ENCODE data around the gene SLC25A23. TPM values are rescaled to one million over a fixed set of nuclear protein-coding genes. Genes with fewer than 3 reads are reported as not detected.

SLC25A23 gene
- total and polyA plus RNA-seq, 2 of the 8 experiments (the other 6 are each of a cell fraction or from before 2014, with no cell fraction given): 18.0 to 48.1 TPM

DNA sequence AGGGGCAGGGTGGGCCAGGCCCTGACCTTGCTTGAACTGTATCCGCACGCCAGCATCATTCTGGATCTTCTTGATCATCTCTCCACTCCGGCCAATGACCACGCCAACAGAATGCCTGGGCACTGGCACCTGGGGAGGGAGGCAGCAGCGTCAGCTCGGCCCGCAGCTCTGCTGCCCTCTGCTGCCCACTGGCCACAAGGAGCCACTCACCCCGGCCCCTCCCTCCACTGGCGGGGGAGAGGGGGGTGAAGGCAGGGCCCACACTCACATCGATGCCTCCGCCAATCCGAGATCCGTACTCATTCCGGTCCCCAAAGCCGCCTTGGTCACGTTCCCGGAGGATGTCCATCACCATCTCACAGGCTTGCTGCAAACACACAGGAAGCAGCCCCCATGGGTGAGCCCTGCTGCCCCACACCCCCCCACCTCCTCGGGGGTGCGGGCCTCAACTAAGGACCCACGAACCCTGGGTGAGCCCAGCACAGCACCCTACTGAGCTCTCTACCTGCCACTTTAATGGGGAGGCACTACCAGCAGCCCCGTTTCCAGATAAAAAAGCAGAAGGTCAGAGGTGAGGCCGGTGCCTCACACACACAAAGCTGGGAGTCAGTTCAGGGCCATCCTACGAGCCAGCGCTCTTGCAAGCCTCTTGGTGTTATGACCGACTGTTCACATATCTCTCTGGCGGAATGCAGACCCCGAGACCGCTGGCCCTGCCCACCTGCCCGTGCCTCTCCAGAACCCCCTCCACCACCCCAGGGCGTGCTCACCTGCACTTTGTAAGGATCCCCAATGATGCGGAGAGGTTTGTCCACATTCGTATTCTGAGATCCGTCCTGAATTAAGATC, 41.7 kb downstream of the SLC25A23 start:
- Histone ChIP-seq H3K9me3 (ENCODE audit: insufficient read depth in 2 of 2, low read depth in 1 of 2, low read length in 1 of 2) (no peaks in the 10 kb centered on the region), H2BK5ac (ENCODE audit: low read depth, low read length) (no peak overlapping the region; the same call in 1 of the 2 replicates), H3K23ac (ENCODE audit: insufficient read length) (no peak overlapping the region), H4K8ac (ENCODE audit: extremely low read depth, insufficient read depth, low read length) (peak overlapping the region; percentile 35; the same call in 1 of the 2 replicates), H3K79me2 (ENCODE audit: control insufficient read depth in 1 of 2, insufficient read depth in 2 of 2, low read length in 2 of 2) (peaks cover 22 to 56% of the 10 kb centered on the region in 2 experiments), H2AFZ (ENCODE audit: low read length) (no peak overlapping the region), H3K79me1 (ENCODE audit: low read depth, low read length) (peaks cover 20% of the 10 kb centered on the region), H3K4me1 (replicated peaks in 1 of 4; ENCODE audit: control insufficient read depth in 3 of 4, insufficient read depth in 4 of 4, low read length in 3 of 4) (peaks cover 0 to 4% (median 0%) of the 10 kb centered on the region in 4 experiments; a peak in 3 of 7 replicates), H2AK5ac (ENCODE audit: low read depth, low read length) (no peak overlapping the region), H4K5ac (ENCODE audit: insufficient read length, low read depth, low read length) (no peak overlapping the region), H4K91ac (replicated peaks; ENCODE audit: insufficient read length, low read length) (no peak overlapping the region), H3K4me2 (ENCODE audit: insufficient read depth in 1 of 2, low read depth in 2 of 2, low read length in 2 of 2) (no peak overlapping the region), H2BK12ac (ENCODE audit: low read depth, low read length) (no peak overlapping the region), H3K14ac (ENCODE audit: insufficient read length) (no peak overlapping the region), H3K18ac (ENCODE audit: extremely low read depth, low read length) (no peak overlapping the region), H3K27me3 (replicated peaks in 1 of 4; ENCODE audit: control insufficient read depth in 3 of 4, extremely low read depth in 1 of 4, insufficient read depth in 3 of 4, low read length in 3 of 4) (no peaks in the 10 kb centered on the region), H3K27ac (ENCODE audit: low read depth, low read length) (no peak overlapping the region), H3K4me3 (ENCODE audit: extremely low read depth in 1 of 4, insufficient read depth in 2 of 4, low read depth in 3 of 4, low read length in 4 of 4) (no peak overlapping the region), H3K9ac (replicated peaks in 1 of 4; ENCODE audit: extremely low read depth in 1 of 4, low read depth in 3 of 4, low read length in 3 of 4) (no peak overlapping the region), H3K56ac (replicated peaks; ENCODE audit: insufficient read length, low read depth, low read length) (no peak overlapping the region), H3K23me2 (ENCODE audit: low read depth, low read length) (no peaks in the 10 kb centered on the region), H2BK15ac (ENCODE audit: low read length) (no peak overlapping the region), H3K4ac (replicated peaks; ENCODE audit: insufficient read length, low read depth, low read length) (no peak overlapping the region), H3K36me3 (ENCODE audit: control insufficient read depth in 2 of 4, insufficient read depth in 4 of 4, low read length in 3 of 4) (peaks cover 51 to 90% (median 78%) of the 10 kb centered on the region in 4 experiments), H2BK20ac (ENCODE audit: low read length) (no peak overlapping the region), H4K20me1 (replicated peaks in 1 of 2; ENCODE audit: control insufficient read depth in 1 of 2, insufficient read depth in 2 of 2, low read length in 2 of 2) (peaks cover 44 to 67% of the 10 kb centered on the region in 2 experiments), H2BK120ac (replicated peaks; ENCODE audit: low read depth, low read length) (no peak overlapping the region)
- ChIA-PET CTCF (ENCODE audit: partially characterized antibody) (interaction anchor here (0.6 to 1.4 kb wide), 5 partner anchors 9 to 228 kb away, joined by 3 to 5 read pairs (median 3); no protein-coding TSS in a partner anchor), POLR2A (ENCODE audit: partially characterized antibody) (interaction anchor here (0.8 to 1.5 kb wide), 8 partner anchors 14 to 209 kb away, joined by 3 to 6 read pairs (median 3); partner anchors contain the start of genes ALKBH7 and CRB3)
- 91% methylated on average over 23 of the region's 33 CpGs; no CpG with 5 or more reads in 1 of the 2 experiments for WGBS, 2 experiments (ENCODE audit: extremely low coverage in 1 of 2, insufficient coverage in 1 of 2, insufficient read length in 1 of 2, insufficient replicate concordance in 2 of 2, low coverage in 1 of 2, low lambda C conversion rate in 2 of 2, missing lambda C conversion rate in 1 of 2)
- FAIRE-seq: no peak
- DNase-seq (ENCODE audit: low read depth in 1 of 2, low spot score in 2 of 2): peak in 1 of 2 experiments; percentile 65
- TF ChIP-seq KDM5A (IDR thresholded peaks at IDR 0.05; ENCODE audit: low read length): no peak
- no peak for TF ChIP-seq HDAC6 (IDR thresholded peaks at IDR 0.05; ENCODE audit: low read depth, low read length)
- TF ChIP-seq SIX5 (IDR thresholded peaks at IDR 0.05; ENCODE audit: low read depth, low read length): no peak
- TF ChIP-seq RAD21 (IDR thresholded peaks at IDR 0.05 in 1 of 2, conservative IDR thresholded peaks at IDR 0.05 in 1 of 2; ENCODE audit: low read depth in 2 of 2, low read length in 2 of 2): peak; percentile 20 to 46; a peak in 2 of 4 replicates
- no peak for TF ChIP-seq KDM4A (IDR thresholded peaks at IDR 0.05; ENCODE audit: low read depth, low read length, severe bottlenecking)
- no peak for TF ChIP-seq ASH2L (IDR thresholded peaks at IDR 0.05; ENCODE audit: low read length)
- TF ChIP-seq POLR2A (IDR thresholded peaks at IDR 0.05; ENCODE audit: control extremely low read depth in 1 of 2, low read depth in 2 of 2, low read length in 2 of 2): peak in 1 of 2 experiments; percentile 53; a peak in 1 of 3 replicates
- TF ChIP-seq RBBP5 (IDR thresholded peaks at IDR 0.05; ENCODE audit: borderline replicate concordance, low read depth, low read length): no peak
- TF ChIP-seq HDAC2 (IDR thresholded peaks at IDR 0.05; ENCODE audit: borderline replicate concordance in 1 of 2, low read depth in 2 of 2, low read length in 2 of 2): no peak
- no peak for TF ChIP-seq CBX5 (IDR thresholded peaks at IDR 0.05; ENCODE audit: low read depth, low read length)
- TF ChIP-seq YY1 (IDR thresholded peaks at IDR 0.05; ENCODE audit: low read depth, low read length): no peak
